Activated naive CD4-positive, alpha-beta T cell (primary cell): ENCODE measurements around the gene BUB3.
"Not testable (repeated sequence)": the region's sequence is repeated elsewhere in the genome, so short reads cannot be mapped to it uniquely, and the experiment has no call there.

Experiments
- DNase-seq, 4 experiments: peaks; one replicate each; lab custom pipeline; 2025; lab: John Stamatoyannopoulos, UW

The BUB3 gene

GRCh38 chr10:123154711-123155505 is 706 bp downstream of the BUB3 start:
- DNase-seq = no peak

DNA sequence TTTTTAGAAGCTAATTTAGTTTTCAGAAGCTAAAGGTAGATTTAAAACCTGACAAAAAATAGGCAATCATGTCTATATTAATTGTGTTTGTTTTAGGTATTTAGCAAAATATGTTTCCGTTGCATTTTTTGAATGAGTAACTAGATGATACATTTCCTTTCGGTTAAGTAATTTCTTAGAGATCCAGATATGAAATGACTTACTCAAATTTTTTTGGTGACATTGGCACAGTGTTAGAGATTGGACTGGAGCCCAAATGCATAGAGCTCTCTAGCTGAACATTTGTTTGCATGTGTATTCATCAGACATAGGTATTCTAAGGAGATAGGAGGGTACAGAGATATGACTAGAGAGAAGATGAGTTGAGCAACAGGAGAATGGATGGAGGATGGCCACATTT is 1.9 kb downstream of the BUB3 start:
- no peak for DNase-seq

DNA sequence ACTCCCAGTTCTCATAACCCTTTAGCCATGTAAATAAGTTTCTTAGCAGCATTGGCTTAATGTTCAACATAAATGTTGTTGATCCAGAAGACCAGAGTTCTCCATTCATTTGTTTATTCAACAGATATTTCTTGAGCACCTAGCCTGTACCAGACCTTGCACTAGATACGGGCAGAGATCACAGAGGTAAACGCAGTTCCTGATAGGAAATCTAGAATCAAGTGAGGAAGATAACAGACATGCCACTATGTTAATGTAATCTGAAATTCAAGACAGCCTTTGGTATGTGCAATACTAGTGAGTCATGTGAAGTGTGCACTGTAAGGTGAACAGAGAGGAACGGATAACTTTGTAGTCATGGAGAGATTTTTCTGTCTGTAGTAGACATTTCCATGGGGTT is 3.0 kb downstream of the BUB3 start:
- no peak for DNase-seq

DNA sequence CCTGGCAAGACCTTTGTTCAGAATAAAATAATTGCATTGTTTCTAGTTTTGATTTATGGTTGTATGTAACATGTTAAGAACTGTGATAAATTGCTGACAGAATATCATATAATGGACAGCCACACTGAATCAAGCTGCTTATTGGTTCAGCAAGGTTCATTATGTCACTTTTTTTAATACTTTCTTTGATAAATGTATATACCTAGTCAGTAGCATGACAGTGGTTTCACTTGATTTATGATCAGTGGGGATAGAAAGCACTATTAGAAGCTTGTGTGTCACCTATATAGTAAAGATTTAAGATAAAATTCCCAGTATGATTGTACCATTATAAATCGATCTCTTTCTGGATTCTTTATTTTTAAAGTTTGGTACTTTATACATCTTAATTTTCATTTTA is 4.5 kb downstream of the BUB3 start:
- no peak for DNase-seq

DNA sequence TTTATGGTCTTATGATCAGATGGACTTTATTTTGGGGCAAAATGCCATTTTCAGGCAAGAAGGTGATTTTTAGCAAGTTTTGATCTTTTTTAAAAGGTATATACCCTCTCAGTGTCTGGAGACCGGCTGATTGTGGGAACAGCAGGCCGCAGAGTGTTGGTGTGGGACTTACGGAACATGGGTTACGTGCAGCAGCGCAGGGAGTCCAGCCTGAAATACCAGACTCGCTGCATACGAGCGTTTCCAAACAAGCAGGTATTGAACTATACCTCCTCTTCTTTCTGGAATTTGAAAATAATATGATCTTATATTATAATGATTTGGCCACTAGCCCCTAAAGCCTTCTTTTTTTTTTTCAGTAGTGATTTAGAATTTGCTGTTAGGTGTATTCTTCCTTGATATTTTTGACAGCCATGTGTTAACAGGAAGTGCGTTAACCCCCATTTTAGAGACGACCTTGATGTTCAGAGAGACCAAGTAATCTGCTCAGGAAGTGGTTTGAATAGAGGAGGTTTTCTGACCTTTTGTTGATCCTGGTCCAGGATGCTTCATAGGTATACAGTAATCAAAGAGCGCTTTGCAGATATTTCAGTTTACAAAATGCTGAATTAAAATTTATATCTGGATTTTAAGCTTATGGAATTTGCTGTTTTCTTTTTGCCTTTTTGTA is 6.2 kb downstream of the BUB3 start:
- no peak for DNase-seq

DNA sequence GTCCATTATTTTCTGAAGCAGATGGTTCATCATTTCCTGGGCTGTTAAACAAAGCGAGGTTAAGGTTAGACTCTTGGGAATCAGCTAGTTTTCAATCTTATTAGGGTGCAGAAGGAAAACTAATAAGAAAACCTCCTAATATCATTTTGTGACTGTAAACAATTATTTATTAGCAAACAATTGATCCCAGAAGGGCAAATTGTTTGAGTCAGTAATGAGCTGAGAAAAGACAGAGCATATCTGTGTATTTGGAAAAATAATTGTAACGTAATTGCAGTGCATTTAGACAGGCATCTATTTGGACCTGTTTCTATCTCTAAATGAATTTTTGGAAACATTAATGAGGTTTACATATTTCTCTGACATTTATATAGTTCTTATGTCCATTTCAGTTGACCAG is 10.1 kb downstream of the BUB3 start:
- DNase-seq = no peak

DNA sequence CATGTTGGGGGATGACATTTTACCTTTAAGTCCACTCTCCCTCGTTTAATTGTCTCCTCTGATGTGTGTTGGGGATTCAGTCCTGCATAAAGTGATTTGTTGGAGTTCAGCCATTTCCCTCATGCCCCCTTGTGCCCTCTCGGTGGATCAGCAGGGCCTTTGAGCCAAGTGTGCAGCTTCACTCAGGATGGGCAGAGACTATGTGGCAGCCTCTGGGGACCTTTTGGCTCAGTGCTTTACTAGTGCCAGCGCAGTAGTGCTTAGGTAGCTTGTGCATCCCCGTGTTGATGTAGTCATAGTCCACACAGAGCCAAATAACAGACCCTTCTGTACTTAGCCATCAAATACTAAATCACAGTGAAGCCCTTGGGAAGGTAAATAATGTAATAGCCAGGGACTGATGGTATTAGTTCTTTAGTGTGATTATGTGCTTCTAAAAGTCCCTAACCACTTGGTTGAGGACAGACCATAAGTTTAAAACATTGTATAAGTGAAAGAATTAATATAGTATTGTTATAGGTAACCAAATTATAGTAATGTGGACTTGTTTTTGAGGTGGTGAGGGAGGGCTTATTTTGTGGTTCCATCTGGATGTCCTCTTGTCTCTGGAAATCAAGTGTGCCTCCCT is 11.4 kb downstream of the BUB3 start:
- no peak for DNase-seq

DNA sequence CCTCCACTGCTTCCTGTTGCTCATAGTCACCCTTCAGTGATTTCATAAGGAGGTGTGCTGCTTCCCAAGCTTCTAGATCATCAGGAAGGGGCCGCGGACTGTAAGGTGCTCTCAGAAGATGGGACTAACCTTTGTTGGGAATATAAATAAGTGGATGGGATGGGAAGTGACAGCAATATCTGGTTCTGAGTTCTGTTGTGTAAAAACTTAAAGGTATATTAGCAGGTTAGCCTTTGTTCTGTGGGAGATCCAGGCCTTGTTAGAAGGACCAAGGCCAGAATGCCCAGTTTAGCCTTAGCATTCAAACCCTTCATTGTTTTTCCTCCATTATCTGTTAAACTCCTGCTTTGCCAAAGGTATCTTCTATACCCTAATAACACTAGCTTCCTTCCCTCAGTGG is 12.4 kb downstream of the BUB3 start:
- no peak for DNase-seq

DNA sequence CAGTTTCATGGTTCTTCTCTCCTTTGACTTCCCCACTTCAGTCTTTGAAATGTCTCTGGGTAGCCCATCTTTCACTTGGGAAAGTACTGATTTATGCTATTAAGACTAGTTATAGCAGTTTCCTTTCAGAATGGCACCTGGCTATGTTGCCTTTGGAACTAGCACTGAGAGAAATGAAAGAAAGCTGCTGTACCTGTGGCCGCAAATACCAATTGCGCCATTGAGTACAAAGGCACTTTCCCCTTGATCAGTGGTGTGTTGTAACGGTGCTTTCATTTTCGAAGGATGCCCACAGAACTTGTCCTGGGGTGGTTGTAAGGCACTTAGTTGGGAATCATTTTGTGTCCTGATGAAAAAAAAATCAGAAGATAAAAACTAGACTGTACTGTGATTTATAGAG is 16.8 kb downstream of the BUB3 start:
- DNase-seq = no peak

GRCh38 chr10:123171616-123172015 is 17.4 kb downstream of the BUB3 start:
- DNase-seq = not testable (repeated sequence)

DNA sequence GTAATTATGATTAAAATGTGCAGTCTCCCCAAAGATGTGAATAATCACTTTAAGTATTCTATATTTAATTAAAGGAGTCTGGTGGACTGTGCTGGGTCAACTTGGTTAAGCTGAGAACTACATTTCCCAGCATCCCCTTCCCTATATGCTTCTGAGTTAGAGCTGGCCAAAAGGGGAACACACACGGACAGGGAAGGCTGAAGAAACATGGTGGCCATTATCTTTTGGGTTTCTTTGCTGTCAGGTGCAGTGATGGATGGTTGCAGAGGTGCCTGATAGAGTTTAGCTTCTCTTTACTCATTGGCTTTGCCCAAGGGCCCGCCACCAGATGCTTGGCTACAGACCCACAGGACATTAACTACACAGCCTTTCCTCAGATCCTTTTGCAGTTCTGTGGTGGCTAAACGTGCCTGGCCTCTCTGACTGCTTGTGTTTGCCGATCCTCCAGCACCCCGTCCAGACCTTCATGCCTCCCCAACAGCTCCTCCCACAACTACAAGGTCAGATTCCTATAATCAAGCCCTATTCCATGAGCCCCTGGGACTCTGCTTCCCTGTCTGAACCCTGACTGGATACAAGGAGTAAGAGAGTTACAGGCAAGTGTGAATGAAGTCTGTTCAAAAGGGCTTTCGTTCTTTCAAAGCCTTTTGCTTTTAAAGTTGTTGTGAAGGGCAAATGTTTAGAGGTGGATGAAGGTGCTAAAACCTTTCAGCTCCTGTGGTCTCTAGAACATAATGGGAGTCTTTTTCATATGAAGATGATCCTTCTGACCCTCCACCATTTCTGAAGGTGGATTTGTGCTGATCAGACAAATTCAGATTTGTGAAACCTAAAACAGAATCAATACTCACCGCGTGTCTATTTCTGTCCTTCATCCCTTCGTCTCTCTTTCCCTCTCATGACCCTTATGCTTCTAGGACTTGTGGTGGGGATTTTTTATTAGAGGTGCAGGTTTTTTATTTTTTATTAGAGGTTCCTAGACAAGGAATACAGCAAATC is 21.5 kb downstream of the BUB3 start:
- no peak for DNase-seq

DNA sequence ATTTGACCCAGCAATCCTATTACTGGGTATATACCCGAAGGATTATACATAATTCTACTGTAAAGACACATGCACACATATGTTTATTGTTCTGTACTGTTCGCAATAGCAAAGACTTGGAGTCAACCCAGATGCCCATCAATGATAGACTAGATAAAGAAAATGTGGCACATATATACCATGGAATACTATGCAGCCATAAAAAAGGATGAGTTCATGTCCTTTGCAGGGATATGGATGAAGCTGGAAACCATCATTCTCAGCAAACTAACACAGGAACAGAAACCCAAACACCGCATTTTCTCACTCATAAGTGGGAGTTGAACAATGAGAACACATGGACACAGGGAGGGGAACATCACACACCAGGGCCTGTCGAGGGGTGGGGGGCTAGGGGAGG is 24.2 kb downstream of the BUB3 start:
- DNase-seq = not testable (repeated sequence)

DNA sequence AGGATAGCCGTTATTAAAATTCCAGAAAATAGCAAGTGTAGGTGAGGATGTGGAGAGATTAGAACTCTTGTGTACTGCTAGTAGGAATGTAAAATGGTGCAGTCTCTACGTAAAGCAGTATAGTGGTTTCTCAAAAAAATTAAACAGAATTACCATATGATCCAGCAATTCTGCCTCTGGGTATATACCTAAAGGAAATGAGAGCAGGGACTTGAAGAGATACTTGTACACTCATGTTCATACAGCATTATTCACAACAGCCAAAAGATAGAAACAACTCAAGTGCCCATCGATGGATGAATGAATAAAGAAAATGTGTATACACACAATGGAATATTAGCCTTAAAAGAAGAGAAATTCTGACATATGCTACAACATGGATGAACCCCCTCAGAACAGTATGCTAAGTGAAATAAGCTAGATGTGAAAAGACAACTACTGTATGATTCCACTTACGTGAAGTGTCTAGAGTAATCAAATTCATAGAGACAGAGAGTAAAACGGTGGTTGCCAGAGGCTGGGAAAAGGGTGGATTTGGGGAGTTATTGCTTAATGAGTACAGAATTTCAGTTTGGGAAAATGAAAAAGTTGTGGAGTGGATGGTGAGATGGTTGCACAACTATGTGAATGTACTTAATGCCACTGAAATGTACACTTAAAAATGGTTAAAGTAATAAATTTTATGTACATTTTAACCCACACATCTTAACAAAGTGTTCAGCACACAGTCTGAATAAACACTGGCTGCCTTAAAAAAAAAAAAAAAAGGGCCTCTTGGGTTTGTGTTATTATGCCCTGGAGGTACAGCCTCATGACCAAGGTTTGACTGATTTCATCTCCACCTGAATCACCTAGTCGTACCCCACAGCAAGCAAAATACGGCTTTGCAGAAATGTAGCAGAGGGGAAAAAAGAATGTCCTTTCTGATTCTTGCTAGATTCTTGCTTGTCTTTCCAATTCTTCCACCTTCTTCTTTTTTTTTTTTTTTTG is 26.2 kb downstream of the BUB3 start:
- DNase-seq = no peak

DNA sequence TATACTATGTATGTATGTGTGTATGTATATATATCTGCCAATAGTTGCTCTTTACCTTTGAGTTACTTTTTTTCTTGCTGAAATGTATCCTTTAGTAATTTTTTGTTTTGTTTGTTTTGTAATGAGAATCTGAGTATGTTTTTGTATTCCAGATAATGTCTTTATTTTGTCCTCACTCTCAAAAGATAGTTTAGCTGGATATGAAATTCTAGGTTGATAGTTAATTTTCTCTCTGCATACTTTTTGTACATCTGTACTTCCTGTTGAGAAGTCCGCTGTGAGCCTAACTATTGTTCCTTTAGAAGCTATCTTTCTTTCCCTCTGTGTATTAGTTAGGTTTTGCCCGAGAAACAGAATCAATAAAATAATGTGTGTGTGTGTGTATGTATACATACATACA is 29.5 kb downstream of the BUB3 start:
- DNase-seq = no peak

DNA sequence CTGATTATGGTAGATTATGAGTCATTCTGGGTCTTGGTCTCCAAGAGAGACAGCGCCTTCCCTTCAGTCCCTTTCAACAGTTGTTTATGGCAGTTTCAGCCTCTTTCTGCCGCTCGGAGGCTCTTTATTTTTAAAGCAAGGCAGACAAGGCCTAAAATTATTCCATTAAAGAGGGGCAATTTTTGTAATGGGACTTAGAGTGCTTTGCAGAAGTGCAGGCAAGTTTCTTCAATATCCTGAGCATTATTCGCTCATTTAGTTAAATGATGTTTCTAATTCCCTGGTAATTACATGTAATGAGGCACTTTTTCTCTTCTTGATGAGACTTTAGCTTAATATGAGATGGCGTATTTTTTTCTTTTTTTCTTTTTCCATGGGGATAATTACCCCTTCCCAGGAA is 33.6 kb downstream of the BUB3 start:
- no peak for DNase-seq

- no peak for DNase-seq
These were observed 37.7 kb downstream of the BUB3 start for GRCh38 chr10:123191886-123192285.

DNA sequence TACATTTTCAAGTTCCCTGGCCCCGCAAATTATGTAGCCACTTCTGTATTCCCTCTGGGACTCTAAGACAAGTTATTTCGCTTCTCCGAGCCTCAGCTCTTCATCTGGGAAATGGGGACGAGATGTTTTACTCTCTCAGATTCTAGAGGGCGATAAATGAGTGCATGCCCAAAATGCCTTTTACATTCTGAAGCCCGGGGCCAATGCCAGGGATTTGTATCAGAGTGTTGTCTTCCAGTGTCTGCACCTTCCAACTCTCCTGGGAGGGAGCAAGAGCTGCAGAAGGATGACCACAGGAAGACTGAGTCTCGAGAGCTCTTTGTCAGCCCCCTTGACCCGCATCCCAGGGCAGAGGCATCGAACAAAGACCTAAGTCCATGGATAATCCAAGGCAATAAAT is 39.9 kb downstream of the BUB3 start:
- DNase-seq = no peak

DNA sequence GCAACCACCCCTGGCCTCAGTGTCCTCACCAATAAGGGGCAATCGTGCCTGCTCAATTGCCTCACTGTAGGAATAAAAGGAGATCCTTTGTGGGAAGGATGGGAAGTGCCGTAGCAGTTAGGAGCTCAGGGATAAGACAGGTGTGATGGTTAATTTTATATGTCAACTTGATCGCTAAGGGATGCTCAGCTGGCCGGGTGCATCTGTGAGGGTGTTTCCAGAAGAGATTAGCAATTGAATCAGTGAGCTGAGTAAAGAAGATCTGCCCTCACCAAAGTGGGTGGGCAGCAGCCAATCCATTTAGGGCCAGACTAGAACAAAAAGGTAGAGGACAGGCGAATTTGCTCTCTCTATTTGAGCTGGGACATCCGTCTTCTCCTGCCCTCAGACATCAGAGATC is 46.3 kb downstream of the BUB3 start:
- no peak for DNase-seq

DNA sequence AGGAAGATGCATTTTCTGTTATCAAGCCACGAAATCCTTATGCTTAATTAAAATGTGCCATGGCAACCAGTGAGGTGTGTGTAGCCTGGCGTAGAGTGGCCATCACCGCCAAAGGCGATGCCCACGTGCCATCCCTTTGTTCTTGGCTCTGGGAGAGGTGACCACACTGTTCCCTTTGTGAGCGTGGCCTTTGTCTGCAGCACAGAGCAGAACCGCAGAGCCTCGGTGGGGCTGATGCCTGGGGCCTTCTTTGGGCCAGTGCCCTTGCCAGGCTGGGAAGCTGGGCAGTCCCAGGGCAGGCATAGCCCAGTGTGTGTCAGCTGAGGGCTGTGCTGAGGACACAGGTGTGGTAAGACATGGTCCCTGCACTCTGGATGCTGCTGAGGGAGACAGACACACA is 48.3 kb downstream of the BUB3 start:
- no peak for DNase-seq

GRCh38 chr10:123203393-123204126 is 49.4 kb downstream of the BUB3 start:
- DNase-seq = no peak
